AG04450 (cell line): ENCODE data around the gene C1QL4. TPM values are rescaled to one million over a fixed set of nuclear protein-coding genes. Genes with fewer than 3 reads are reported as not detected.

Source experiments
- CTCF ChIA-PET: fragments of 300-600, 350-600 bp; formaldehyde crosslinking; extraction: SDS; loops from one replicate; lab custom pipeline; 2022; ENCODE audit warnings: antibody characterized with exemption, inconsistent platforms; lab: Charles Lee
- POLR2A ChIA-PET: fragments of 350-600 bp; formaldehyde crosslinking; extraction: SDS; loops from one replicate; lab custom pipeline; 2021; ENCODE audit warnings: antibody characterized with exemption, inconsistent platforms; lab: Yijun Ruan, JAX
- DNase-seq: peaks from one replicate; pipeline ENCODE4 v3.0.0-alpha.2; 2011; ENCODE audit warnings: low read depth, low spot score
- H3K27ac ChIP-seq: one replicate; pipeline ENCODE4 v1.5.1; 2012; ENCODE audit warnings: low read depth, low read length, control low read depth
- H3K27me3 ChIP-seq: one replicate; pipeline ENCODE4 v1.6.0; 2012; ENCODE audit warnings: low read length; ENCODE audit not compliant: control insufficient read depth, insufficient read depth
- H3K4me3 ChIP-seq: 2 replicates; pipeline ENCODE4 v1.5.1; 2011; ENCODE audit warnings: mild to moderate bottlenecking, low read depth, low read length, control low read depth
- H3K9me3 ChIP-seq: 2 replicates; pipeline ENCODE4 v1.5.1; 2012; ENCODE audit warnings: low read length; ENCODE audit not compliant: control insufficient read depth, insufficient read depth
- polyA plus RNA-seq: library from polyadenylated mRNA; depleted of rRNA; stranded (reverse); fragments of >200 nt; gene quantifications from 2 replicates; pipeline ENCODE4 v1.2.3, GENCODE V29; 2011
- TF ChIP-seq, protein P1 (sequence below): IDR thresholded peaks from 2 replicates; pipeline ENCODE4 v1.5.1; 2011; ENCODE audit warnings: low read depth, low read length, control low read depth, inconsistent platforms

Gene C1QL4
- polyA plus RNA-seq, 1 experiment = not detected

DNA sequence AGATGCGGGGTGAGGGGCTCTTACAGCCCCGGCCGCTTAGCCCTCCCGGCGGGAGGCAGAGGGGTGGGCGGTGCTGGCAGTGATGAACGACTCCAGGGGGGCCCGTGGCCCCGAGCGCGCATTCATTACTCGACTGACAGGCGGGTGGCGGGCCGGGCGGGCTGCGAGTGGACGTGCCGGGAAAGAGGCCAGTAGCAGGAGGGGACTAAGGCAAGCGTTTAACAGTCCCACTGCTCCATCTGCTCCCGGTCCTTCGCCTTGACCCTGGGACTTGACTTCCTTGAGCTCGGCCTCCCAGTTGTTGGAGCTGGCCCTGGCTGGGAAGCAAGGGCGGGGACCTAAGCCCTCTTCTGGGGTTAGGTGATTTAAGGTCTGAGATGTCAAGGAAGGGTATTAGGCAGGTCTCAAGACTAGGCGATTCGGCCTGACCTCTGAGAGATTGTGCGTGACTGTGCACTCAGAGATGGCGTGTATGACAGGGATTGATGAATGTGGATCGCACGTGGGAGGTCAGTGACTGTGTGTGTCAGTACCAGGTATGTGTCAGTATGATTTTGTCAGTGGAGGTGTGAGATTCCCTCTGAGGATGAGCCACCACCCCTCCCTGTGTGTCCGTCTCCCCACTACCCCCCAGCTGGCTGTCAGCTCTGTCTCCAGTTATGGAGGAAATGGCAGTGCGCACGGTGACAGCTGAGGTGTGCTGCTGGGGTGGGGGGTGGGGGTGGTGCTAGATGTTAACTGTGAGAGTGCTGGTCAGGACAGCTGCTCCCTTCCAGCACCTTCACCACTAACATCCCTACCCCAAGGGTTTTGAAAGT is 6.1 kb upstream of the C1QL4 start:
- ChIA-PET POLR2A (interaction anchor here (1.6 to 2.3 kb wide), 2 partner anchors 11 to 24 kb away, joined by 7 to 12 read pairs; partner anchors contain the start of gene SPATS2), CTCF (interaction anchor here (0.7 to 2.9 kb wide), 26 partner anchors 10 to 404 kb away, joined by 3 to 47 read pairs (median 4); partner anchors contain the start of genes PRPH and TROAP)
- Histone ChIP-seq H3K27me3 (peaks cover 81% of the 10 kb centered on the region), H3K4me3 (peak overlapping the region; percentile 49), H3K9me3 (no peaks in the 10 kb centered on the region; the same call in 1 of the 2 replicates), H3K27ac (no peak overlapping the region)
- TF ChIP-seq, protein P1, sequence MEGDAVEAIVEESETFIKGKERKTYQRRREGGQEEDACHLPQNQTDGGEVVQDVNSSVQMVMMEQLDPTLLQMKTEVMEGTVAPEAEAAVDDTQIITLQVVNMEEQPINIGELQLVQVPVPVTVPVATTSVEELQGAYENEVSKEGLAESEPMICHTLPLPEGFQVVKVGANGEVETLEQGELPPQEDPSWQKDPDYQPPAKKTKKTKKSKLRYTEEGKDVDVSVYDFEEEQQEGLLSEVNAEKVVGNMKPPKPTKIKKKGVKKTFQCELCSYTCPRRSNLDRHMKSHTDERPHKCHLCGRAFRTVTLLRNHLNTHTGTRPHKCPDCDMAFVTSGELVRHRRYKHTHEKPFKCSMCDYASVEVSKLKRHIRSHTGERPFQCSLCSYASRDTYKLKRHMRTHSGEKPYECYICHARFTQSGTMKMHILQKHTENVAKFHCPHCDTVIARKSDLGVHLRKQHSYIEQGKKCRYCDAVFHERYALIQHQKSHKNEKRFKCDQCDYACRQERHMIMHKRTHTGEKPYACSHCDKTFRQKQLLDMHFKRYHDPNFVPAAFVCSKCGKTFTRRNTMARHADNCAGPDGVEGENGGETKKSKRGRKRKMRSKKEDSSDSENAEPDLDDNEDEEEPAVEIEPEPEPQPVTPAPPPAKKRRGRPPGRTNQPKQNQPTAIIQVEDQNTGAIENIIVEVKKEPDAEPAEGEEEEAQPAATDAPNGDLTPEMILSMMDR = no peak
- no peak for DNase-seq

DNA sequence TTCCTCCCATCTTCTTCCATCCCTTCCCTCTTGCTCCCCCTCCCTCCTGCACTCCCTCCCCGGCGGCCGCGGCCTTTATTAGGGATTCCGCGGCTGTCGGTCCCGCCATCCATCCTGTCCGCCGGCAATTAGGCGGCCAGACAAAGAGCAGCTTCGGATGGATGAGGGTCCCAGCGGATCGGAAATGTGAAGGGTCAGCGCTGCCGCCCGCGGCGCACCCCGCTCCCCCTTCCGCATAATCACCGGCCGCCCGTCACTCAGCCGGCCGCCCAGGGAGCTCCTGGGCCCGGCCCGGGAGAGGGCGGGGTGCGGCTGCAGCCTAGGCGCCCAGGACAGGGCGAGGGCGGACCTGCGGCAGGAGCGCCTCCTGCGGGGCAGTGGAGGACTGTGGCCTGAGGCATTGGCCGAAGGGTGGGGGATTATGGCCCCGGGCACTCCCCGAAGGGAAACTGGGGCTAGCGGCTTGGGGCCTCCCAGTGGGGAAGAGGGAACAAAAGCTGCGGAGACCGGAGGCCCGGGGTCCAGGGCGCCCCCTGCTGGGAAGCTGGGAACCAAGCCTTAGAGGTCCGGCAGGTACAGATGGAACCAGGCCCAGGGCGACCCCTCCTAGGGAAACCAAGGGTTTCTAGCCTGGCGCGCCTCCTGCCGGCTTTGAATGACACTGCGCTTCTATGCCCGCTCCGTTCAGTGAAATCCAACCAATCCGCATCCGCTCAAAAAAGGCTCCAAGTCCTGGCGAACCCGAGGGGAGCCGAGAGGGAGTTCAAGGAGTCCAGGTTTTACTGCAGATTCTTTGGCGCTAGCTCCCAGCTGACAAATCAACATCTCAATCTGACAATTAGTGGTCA is 5.3 kb upstream of the C1QL4 start:
- TF ChIP-seq, protein P1 = peak; percentile 70
- Histone ChIP-seq H3K27me3 (peaks cover 85% of the 10 kb centered on the region), H3K9me3 (no peaks in the 10 kb centered on the region; the same call in 1 of the 2 replicates), H3K4me3 (peak overlapping the region; percentile 49), H3K27ac (no peak overlapping the region)
- ChIA-PET POLR2A (interaction anchor here (1.3 to 2.3 kb wide), 3 partner anchors 10 to 173 kb away, joined by 3 to 12 read pairs (median 7); partner anchors contain the start of gene SPATS2), CTCF (interaction anchor here (0.5 to 2.9 kb wide), 39 partner anchors 9 to 404 kb away, joined by 3 to 47 read pairs (median 4); partner anchors contain the start of genes PRPH and TROAP)
- DNase-seq = peak; percentile 30

DNA sequence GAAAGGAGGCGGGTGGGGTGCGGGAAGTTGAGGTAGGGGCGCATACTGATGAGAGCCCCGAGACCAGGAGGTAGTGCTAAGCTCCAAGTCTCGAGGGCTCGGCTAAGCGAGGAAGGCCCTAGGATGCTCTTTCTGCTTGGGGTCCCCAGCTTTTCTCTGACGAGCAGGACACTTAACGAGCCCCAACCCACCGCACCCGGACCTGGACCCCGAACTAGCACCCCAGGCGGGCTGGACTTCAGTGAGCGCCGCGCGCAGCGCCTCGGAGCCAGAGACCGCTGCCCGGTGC is 4.7 kb upstream of the C1QL4 start:
- ChIA-PET CTCF (interaction anchor here (0.5 to 2.9 kb wide), 33 partner anchors 9 to 248 kb away, joined by 3 to 47 read pairs (median 4); partner anchors contain the start of genes PRPH and TROAP), POLR2A (interaction anchor here (0.6 to 2.3 kb wide), 4 partner anchors 10 to 174 kb away, joined by 3 to 12 read pairs (median 6); partner anchors contain the start of gene SPATS2)
- TF ChIP-seq, protein P1 = no peak
- Histone ChIP-seq H3K4me3 (no peak overlapping the region), H3K27me3 (peaks cover 82% of the 10 kb centered on the region), H3K27ac (no peak overlapping the region), H3K9me3 (no peaks in the 10 kb centered on the region; the same call in 1 of the 2 replicates)
- no peak for DNase-seq

DNA sequence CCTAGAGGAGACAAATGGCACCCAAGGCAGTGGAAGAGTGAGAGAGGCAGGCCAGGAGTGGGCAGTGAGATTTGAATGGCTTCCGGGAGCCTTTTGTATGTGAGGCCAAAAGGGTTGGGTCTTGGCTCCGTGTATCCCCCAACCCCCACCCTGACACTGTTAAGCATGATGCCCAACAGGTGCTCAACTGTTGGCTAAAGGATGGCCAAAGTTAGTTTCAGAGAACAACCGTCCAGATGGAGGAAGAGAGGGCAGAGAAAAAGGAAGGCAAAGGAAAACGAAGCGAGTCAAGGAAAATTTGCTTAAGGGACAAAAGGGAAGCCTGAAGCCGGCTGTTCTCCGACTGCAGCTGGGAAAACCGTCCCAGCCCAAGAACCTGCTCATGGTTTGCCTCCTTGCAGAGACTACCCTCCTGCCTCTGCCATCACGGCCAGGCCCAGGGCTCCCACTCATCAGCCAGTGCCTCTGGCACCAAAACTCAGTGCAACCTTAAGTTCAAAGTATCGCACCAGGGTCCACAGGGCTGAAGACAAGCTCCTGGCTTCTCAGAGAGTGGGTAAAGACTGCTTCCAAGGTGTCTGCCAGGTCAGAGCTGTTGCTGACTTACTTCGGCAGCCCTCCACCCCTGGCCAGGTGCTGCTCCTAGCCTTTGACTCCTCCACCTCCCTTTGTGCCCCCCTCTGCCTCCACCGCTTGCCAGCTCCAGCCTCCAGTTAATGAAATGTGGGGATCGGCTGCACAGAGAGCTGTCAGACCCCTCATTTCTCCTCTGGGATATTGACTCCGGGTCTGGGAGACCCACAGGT is 4.2 kb upstream of the C1QL4 start:
- H3K27me3 ChIP-seq = peaks cover 82% of the 10 kb centered on the region
- no peak for DNase-seq
- CTCF ChIA-PET = interaction anchor here (0.7 to 2.9 kb wide), 19 partner anchors 9 to 249 kb away, joined by 3 to 47 read pairs (median 5); partner anchors contain the start of genes PRPH and TROAP
- no peak overlapping the region for H3K27ac ChIP-seq
- H3K4me3 ChIP-seq = no peak overlapping the region
- H3K9me3 ChIP-seq = peaks cover 5% of the 10 kb centered on the region; the same call in 1 of the 2 replicates
- TF ChIP-seq, protein P1 = no peak
- POLR2A ChIA-PET = interaction anchor here (0.6 to 2.3 kb wide), 4 partner anchors 9 to 174 kb away, joined by 3 to 12 read pairs (median 6); partner anchors contain the start of gene SPATS2
